Occipital lobe (tissue), 2 donors: ENCODE measurements around the gene PLXDC1. TPM values are rescaled to one million over a fixed set of nuclear protein-coding genes. Genes with fewer than 3 reads are reported as not detected.
"Not testable (repeated sequence)": the region's sequence is repeated elsewhere in the genome, so short reads cannot be mapped to it uniquely, and the experiment has no call there.

Source experiments
- DNase-seq: peaks from one replicate; lab custom pipeline; 2025; lab: John Stamatoyannopoulos, UW
- total RNA-seq: library from RNA; depleted of rRNA; stranded (reverse); fragments of >200 nt; gene quantifications from one replicate; pipeline ENCODE4 v1.2.3, GENCODE V29; 2014

The PLXDC1 gene
- total RNA-seq, 1 donor from 2014 or later: 9.4 TPM

DNA sequence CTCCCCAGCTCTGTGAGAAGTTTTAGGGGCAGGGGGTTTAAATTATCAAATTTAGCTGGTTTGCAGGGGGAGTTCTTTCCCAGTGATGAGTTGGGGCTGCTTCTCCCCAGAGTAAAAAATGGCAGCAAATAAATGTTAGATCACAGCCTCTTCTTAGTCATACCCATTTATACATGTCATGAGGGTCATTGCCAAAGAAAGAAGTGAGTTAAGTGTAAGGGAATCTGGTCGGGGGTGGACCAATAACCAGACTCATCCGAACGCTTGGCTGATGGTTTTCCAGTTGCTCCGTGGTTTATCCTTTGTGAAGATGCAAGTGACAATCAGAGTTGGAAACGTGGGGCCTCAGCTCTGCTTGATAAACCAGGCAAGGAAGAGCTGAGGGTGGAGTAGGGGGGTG lies 87.1 kb downstream of the PLXDC1 start:
- no peak for DNase-seq

DNA sequence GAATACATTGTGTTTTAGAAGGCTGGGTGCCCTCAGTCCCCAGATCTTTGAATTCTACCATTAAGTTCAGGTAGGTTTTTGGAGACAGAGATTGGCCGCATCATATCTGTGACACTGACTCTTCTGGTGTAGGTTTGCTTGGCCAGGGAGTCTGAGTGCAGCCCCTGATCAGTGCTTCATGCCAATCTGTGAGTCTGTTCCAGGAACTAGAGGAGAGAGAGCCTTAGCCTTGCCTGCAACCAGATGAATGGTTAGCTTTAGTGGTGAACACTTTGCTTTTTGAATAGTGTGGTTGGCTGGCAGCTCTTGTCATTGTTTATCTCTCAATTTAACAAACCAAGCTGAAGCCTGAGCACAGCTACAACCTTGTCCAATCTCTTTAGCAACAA lies 87.8 kb downstream of the PLXDC1 start:
- DNase-seq: no peak

DNA sequence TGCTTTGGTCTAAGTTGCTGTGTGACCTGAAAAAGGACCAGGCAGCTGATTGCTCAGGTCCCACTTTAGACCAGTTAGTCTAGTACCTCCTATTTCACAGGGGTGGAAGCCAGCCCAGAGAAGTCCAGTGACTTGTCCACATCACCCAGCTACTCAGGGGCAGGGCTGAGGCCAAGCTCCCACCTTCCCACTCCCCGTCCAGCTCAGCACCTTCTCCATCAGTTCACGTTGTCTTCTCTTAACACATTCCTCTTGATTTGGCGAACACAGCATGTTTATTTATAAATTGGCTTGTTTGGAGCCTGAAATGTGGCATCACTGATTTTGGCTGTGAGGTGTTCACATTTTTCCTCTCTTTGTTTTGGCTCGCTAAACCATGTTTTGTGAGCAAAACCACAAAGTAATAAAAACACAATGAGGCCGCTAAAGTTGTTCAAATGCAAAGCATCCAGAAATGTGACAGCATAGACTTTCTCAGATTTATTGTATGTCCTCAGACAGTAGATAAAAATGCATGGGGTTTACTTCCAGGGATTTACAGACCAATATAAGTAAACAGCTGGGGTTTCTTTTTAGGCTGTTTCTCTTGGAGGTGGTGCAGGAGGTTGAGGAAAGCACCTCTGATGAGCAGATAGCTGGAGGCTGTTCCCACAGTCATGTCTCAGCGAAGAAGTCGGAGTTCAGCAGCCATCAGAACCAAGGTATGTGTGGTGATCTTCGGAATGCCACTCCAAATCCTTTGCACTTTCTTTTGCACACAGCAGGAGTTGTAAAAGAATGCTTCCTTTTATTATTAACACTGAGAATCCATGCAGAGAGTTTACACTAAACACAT lies 88.4 kb downstream of the PLXDC1 start:
- no peak for DNase-seq

DNA sequence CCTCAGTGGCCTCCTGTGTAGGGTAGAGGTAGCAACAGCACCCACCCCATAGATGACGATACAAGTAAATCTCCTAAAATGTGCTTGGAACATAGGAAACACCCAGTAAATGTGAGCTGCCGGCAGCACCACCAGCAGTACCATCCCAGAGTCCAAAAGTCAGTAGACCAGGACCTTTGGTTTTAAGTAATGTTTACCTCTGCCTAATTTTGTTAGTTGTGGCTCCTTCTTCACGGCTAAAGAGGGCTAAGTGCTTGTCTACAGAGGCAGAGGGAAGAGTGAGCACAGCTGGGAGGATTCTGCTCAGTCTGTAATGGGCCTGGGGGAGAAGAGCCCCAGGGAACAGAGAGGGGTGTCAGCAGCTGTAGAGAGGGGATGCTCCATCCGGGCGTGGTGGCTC lies 92.9 kb downstream of the PLXDC1 start:
- no peak for DNase-seq

DNA sequence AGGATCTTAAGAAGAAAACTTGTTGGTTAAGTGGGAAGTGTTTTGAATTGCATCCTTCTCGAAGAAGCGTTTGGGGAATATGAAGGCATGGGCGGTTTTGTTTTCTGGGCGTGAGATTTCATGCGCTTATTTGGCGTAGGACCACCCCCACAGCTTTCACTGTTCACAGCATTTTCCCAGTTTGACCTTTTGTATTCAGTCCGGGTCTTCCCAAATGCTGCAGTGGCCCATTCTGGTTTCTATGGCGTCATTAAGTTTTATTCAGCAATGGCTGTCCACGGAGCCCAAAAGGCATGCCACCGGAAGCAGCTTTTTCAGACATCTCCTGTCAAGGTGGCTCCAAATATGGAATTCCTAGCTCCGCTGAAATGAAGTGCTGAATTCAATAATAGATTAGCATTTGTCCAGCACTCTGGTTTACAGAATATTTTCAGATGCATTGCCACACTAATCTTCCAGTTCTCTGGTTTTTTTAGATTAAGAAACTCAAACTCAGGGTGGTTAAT lies 93.7 kb downstream of the PLXDC1 start:
- DNase-seq: no peak

DNA sequence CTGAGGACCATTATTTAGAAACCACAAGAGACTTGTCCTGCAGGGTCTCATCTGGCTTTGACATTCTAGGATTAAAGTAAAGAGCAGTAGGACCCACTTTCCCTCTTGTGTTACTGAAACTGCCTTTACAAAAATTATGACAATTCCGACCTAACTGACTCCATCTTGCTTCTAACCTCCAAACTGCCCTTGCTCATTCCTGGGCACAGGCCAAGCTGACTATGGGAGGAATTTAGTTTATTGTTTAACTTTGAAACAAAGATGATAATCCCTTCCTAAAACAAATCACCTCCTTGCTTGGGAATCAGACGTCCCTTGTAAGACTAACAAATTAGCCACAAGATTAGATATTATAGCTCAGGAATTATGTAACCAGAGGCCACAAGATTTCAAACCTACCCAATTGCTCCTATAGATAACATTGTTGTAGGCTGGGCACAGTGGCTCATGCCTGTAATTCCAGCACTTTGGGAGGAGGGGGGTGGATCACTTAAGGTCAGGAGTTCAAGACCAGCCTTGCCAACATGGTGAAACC lies 97.3 kb downstream of the PLXDC1 start:
- DNase-seq: no peak

DNA sequence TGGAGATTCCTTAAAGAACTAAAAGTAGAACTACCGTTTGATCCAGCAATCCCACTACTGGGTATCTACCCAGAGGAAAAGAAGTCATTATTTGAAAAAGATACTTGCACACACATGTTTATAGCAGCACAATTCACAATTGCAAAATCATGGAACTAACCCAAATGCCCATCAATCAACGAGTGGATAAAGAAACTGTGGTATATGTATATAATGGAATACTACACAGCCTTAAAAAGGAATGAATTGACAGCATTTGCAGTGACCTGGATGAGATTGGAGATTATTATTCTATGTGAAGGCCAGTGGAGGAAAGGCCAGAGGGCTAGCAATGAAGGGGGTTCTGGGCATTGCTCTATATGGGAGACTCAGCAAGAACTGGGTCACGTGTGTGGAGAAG lies 99.0 kb downstream of the PLXDC1 start:
- not testable (repeated sequence) for DNase-seq

DNA sequence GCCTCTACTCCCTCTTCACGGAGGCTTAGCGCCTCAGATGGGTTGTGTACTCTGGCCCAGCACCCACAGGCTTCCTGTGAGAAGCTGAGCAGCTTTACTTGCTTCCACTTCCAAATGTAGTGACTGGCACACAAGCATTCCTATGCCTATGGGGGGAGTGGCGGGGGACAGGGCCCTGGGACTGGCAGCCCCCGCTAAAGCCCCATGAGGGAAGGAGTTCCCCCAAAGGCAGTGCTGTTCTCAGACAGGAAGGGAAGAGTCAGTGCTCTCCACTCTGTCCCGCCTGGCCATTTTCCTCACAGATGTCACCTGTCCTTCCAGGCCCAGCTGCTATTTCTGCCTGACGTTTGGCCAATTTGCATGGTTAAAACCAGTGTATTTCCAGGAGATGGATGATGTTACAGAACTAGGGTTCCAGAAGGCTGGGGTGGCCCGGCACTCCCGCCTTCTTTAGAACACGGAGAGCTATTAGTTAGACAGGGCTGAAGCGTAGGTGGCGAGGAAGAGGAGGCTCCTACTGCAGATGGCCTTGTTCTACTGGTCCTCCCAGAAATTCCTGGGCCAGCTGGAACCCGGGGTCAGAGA lies 100.3 kb downstream of the PLXDC1 start:
- no peak for DNase-seq

DNA sequence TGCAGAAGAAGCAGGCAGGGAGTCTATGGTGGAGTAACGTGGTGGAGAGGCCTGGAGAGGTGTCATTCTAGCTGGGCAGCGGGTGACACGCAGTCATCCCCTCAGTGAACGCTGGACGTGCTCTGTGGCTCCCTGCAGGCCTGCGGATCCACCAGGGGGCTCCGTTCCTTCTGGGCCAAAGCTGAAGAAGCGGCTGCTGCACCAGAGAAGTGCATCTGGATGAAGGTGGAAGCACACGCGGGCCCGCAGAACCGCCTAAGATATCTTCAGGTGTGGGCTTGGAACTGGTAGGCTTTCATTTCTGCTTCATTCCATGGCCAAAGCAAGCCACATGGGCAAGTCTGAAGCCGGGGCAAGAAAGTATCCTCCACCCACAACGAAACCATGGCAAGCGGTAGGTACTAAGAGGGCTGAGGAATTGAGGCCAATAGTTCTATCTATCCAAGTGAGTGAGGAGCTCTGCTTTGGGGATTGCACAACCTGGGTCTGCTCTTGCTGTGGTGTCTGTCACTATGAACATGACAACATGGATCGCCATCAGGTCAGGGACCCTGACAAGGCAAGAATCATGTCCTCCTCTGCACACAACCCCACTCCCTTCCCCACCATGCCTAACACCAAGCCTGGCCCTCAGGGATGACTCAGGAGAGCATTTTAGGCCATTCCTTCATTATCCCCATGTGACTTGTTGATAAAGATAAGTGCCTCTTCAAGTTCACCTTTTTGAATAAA lies 105.3 kb downstream of the PLXDC1 start:
- no peak for DNase-seq

DNA sequence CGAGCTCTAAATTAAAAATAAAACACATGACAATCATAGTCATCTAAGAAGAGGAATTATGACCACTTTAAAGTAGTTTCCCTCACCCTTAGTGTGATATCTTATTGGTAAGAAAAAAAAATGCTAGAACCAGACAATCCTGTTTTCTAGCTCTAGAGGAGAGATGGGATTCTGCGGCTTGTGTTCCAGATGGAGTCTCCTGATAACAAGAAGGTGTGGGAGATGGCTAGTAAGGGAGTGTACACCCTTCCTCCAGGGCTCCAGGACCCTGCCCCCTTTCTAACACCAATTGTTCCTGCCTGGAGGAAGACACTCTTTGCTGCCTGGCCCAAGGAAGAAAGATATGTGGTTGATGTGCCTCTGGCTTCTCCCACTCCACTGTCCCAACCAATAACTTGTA lies 115.4 kb downstream of the PLXDC1 start:
- DNase-seq: no peak

DNA sequence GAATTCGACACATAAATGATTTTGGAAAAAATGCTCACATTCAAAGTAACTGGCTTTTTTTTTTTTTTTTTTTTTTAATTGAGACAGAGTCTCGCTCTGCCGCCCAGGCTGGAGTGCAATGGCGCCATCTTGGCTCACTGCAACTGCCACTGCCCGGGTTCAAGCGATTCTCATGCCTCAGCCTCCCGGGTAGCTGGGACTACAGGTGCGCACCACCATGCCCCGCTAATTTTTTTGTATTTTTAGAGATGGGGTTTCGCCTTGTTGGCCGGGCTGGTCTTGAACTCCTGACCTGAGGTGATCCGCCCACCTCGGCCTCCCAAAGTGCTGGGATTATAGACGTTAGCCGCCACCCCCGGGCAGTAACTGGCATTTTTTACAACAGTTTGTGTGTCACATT lies 115.9 kb downstream of the PLXDC1 start:
- not testable (repeated sequence) for DNase-seq

DNA sequence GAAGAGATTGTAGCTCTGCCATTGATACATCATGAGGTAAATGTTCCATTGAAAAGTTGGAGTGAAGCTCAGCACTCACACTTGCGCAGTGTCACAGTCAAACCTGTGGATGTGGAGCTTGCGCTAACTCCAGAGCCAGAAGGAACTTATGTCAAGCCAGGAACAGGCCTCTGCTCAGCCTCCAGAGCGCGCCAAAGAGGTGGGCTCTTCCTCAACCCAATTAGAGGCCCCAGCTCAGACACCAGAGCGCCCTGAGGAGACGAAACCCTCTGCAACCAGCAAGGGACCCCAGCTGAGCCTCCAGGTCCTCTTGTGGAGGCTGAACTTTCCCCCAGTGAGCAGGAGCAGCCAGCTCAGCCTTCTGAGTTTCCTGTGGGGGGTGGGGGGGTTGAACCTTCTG lies 122.7 kb downstream of the PLXDC1 start:
- no peak for DNase-seq

DNA sequence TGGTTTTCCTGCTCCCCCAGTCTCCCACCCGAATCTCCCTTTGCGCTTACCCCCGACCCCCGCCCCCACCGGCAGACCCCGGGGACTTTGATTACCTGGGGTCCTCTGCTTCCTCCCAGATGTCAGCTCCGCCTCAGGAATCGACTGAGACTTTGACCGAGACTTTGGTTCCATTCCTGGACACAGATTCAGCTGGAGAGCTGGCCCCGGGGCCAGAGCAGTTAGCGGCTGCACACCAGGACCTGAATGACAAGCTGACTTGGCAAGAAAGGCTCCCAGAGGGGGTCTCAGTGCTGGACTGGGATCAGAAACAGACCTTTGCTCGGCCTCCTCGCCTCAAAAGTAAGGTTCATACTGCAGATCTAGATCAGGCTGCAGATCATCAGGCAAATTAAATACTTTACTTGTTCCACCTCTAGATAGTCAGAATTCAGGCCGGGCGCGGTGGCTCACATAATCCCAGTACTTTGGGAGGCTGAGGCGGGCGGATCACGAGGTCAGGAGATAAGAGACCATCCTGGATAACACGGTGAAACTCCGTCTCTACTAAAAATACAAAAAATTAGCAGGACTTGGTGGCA lies 123.9 kb downstream of the PLXDC1 start:
- DNase-seq: no peak

DNA sequence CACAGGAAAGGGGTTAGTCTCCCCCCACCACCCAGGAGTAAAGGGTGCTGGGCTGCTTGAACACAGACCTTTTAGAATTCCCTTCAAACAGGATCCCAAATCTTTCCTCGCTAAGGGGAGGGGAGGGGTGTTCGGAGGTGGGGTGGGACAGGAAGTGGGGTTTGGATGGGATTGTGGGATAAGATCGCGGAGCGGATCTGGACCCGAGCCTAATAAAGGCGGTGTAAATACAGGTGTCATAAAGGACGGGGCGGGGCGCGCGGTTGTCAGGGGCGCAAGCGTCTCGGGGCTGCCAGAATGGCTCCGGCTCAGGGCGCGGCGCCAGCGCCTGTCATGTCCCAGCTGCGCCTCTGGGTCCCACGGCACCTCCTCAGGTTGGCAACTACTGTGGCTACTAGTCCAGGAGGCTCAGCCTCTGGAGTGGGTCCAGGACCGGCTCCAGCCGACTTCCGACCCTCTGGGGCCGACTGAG lies 124.4 kb downstream of the PLXDC1 start:
- DNase-seq: no peak

DNA sequence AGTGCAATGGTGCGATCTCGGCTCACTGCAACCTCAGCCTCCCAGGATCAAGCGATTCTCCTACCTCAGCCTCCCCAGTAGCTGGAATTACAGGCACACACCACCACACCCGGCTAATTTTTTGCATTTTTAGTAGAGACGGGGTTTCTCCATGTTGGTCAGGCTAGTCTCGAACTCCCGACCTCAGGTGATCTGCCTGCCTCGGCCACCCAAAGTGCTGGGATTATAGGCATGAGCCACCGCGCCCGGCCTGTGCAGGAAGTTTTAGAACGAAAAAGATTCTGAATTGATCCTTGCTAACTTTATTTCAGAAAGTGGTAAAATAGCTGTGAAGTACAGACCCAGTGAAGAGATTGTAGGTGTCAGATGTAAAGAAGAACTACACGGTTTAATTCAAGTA lies 125.1 kb downstream of the PLXDC1 start:
- not testable (repeated sequence) for DNase-seq

DNA sequence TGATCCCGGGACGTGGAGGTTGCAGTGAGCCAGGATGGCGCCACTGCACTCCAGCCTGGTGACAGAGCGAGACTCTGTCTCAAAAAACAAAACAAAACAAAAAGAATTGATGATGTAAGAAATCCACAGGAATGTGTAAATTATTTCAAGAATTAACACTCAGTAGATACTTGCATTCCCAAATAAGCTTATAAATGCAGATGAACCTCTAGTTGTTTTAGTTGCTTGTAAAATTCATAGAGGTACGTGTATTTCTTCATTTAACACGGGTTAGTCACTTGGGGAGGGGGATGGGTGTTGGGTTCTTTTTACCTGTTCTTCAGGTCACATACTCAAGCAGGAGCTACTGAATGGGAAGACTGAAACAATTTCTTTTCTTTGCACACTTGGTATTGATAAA lies 128.5 kb downstream of the PLXDC1 start:
- no peak for DNase-seq

DNA sequence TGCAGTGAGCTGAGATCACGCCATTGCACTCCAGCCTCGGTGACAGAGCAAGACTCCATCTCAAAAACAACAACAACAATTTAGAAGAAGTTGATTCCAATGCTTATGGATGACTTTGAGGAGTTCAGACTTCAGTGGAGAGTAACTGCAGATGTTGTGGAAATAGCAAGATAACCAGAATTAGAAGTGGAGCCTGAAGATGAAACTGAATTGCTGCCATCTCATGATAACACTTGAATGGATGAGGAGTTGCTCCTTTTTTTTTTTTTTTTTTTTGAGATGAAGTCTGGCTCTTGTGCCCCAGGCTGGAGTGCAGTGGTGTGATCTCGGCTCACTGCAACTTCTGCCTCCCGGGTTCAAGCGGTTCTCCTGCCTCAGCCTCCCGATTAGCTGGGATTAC lies 131.4 kb downstream of the PLXDC1 start:
- DNase-seq: not testable (repeated sequence)

DNA sequence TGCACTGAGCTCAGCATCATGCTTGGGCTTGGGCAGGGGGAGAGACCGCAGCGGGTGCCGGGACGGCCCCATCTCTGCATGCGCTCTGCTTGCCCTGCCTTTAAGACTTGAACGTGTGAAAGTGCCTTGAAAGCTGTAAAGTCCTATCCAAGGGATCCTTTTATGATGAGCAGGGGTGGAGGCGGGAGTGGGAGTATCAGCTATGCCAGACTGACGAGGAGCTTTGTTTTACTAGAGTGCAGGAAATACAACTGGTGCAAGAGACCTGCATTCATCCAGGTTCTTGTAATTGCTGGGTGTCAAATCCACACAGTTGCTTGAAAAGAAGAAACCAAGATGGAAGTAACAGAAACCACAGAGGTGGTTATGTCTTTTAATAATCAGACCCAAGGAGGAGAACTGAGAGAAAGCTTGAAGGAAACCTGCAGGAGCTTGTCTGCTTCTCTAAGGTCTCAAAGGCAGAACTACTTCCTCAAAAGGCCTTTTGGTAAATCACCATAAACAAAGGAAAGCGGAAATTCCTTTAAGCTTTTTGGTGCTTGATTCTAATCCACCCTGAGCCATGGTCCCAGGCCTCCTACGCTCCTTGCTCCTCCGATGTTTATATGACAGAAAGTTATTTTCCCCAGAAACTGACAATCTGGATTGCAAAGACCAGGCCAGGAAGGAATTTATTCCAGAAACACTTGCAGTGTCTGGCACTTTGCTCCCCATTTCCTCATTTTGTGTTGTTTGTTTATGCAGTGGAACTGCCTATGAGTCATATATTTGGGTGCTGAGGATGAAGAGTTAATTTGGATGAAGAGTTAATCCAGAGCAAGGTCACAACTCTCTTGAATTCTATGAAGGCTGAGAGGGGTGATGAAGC lies 132.9 kb downstream of the PLXDC1 start:
- no peak for DNase-seq

DNA sequence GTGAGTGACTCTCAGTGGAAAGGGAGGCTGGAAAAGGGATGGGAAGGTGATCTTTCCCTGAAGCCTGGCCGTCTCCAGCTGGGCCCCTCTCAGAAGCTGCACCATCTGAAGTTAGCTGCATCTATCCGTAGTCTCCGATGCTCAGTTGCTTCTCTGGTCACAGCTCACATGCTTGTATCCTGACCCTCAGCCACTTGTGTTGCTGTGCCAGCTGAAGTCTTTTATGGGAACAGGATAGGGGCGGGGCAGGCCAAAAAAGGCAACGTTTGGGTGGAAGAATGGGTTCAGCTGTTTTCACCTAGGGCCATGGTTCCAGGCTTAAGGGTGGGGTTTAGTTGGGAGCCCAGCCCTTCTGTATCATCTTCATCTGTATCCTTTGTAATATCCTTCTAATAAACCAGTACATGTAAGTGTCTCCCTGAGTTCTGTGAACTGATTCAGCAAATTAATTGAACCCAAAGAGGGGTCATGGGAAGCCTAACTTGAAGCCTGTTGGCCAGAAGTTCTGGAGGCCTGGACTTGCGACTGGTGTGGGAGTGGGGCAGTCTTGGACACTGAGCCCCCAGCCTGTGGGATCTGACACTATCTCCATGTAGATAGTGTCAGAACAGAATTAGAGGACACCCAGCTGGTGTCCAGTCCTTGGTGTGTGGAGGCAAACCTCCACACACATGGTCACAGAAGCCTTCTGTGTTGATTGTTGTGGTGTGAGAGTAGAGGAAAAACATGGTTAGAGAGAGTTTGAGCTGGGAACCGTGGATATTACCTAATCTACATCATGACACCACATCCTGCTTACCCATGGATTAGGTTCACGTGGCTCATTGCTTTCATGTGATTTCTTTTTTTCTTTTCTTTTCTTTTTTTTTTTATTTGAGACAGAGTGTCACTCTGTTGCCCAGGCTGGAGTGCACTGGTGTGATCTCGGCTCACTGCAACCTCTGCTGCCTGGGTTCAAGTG lies 135.0 kb downstream of the PLXDC1 start:
- no peak for DNase-seq
